Endothelial cell of umbilical vein (primary cell): ENCODE data around the gene CERS6. TPM values are rescaled to one million over a fixed set of nuclear protein-coding genes. Genes with fewer than 3 reads are reported as not detected.

Experiments
- BruUV-seq: library from RNA; stranded (reverse); fragments of 400-500 nt; replicated peaks from 2 replicates; lab custom pipeline; 2021; lab: Mats Ljungman, UMichigan
- CTCF ChIA-PET: fragments of 300-600, 350-600 bp; sonication (Branson Sonifier 250); formaldehyde crosslinking; loops from one replicate; lab custom pipeline; 2021; ENCODE audit warnings: antibody characterized with exemption, inconsistent platforms; lab: Charles Lee
- POLR2A ChIA-PET: fragments of 300-600, 350-600 bp; sonication (Branson Sonifier 250); formaldehyde crosslinking; loops from one replicate; lab custom pipeline; 2021; ENCODE audit warnings: antibody characterized with exemption, inconsistent platforms; lab: Charles Lee
- DNase-seq: peaks from one replicate; pipeline ENCODE4 v3.0.0-alpha.2; 2011; ENCODE audit warnings: low read depth, low spot score
- FAIRE-seq: peaks from 2 replicates; lab custom pipeline; 2011; peaks lifted over from hg19 to GRCh38; lab: Jason Lieb, UNC
- H2AFZ ChIP-seq: 2 replicates; pipeline ENCODE4 v1.6.0; 2012; ENCODE audit warnings: low read depth, low read length, control low read depth, inconsistent platforms
- H3K27ac ChIP-seq: 2 replicates; pipeline ENCODE4 v1.5.1; 2011; ENCODE audit warnings: low read depth, mild to moderate bottlenecking, control low read depth, low read length, moderate library complexity; ENCODE audit not compliant: insufficient read depth
- H3K27me3 ChIP-seq, 2 experiments: 2 replicates each; pipeline versions ENCODE4 v1.6.0 to v1.6.1; 2011; ENCODE audit warnings: low read length in 2 of 2, mixed read lengths in 1 of 2; ENCODE audit not compliant: control insufficient read depth in 2 of 2, insufficient read depth in 2 of 2
- H3K36me3 ChIP-seq, 2 experiments: 2 replicates in 1 of 2; 3 replicates in 1 of 2; pipeline ENCODE4 v1.5.1; 2011; ENCODE audit warnings: low read length in 2 of 2, mild to moderate bottlenecking in 1 of 2, moderate library complexity in 1 of 2; ENCODE audit not compliant: control insufficient read depth in 2 of 2, insufficient read depth in 2 of 2; ENCODE audit errors: extremely low read depth in 1 of 2
- H3K4me1 ChIP-seq: 3 replicates; pipeline ENCODE4 v1.5.1; 2011; ENCODE audit warnings: mild to moderate bottlenecking, low read length; ENCODE audit not compliant: control insufficient read depth, insufficient read depth; ENCODE audit errors: extremely low read depth
- H3K4me2 ChIP-seq: 2 replicates; pipeline ENCODE4 v1.6.1; 2011; ENCODE audit warnings: low read length, control low read depth, mixed read lengths; ENCODE audit not compliant: insufficient read depth
- H3K4me3 ChIP-seq, 3 experiments: fragments of 200-600 bp in 1 of 3; sonication (generic), shearing (Covaris generic) in 1 of 3; replicated peaks in 1 of 3; 2 replicates each; pipeline ENCODE4 v1.5.1; 2011 to 2016; ENCODE audit warnings: control low read depth in 3 of 3, low read length in 3 of 3, mild to moderate bottlenecking in 2 of 3, inconsistent platforms in 1 of 3, low read depth in 1 of 3, moderate library complexity in 1 of 3; ENCODE audit not compliant: insufficient read depth in 1 of 3
- H3K79me2 ChIP-seq: 2 replicates; pipeline ENCODE4 v1.6.0; 2012; ENCODE audit warnings: low read length, inconsistent platforms; ENCODE audit not compliant: control insufficient read depth, insufficient read depth
- H3K9ac ChIP-seq: replicated peaks from 2 replicates; pipeline ENCODE3; 2011; ENCODE audit warnings: low read length, control low read depth; ENCODE audit not compliant: insufficient read depth; ENCODE audit errors: extremely low read depth
- H3K9me1 ChIP-seq: replicated peaks from 3 replicates; pipeline ENCODE4 v1.6.0; 2011; ENCODE audit warnings: mild to moderate bottlenecking, low read length; ENCODE audit not compliant: control insufficient read depth, insufficient read depth; ENCODE audit errors: extremely low read depth
- H3K9me3 ChIP-seq: replicated peaks from 2 replicates; pipeline ENCODE4 v1.5.1; 2012; ENCODE audit warnings: low read length, inconsistent platforms; ENCODE audit not compliant: control insufficient read depth, insufficient read depth
- H4K20me1 ChIP-seq: replicated peaks from 2 replicates; pipeline ENCODE3; 2011; ENCODE audit warnings: mild to moderate bottlenecking, low read length; ENCODE audit not compliant: control insufficient read depth, insufficient read depth; ENCODE audit errors: extremely low read depth
- GATA2 ChIP-seq: IDR thresholded peaks from 2 replicates; pipeline ENCODE4 v1.7.0; 2011; ENCODE audit warnings: low read depth, mild to moderate bottlenecking, moderate library complexity, mixed read lengths, low read length; ENCODE audit not compliant: insufficient read length, insufficient read depth
- JUN ChIP-seq: IDR thresholded peaks from 2 replicates; pipeline ENCODE4 v1.6.1; 2011; ENCODE audit warnings: borderline replicate concordance, low read depth; ENCODE audit not compliant: insufficient read length, insufficient read depth
- MYC ChIP-seq: IDR thresholded peaks from one replicate; pipeline ENCODE4 v1.6.1; 2011; ENCODE audit warnings: mild to moderate bottlenecking, low read depth, low read length
- POLR2A ChIP-seq: IDR thresholded peaks from 2 replicates; pipeline ENCODE4 v1.6.1; 2012; ENCODE audit warnings: low read depth, mild to moderate bottlenecking, control low read depth, low read length
- dilution Hi-C: fragments of 300-500 bp; cut with MboI; formaldehyde crosslinking; loops from one replicate; pipeline ENCODE4 v1.15.0; 2019; ENCODE audit warnings: low sequenced_read_pairs; ENCODE audit not compliant: extremely low pct_ligation_motif_present
- intact Hi-C: fragments of 100-400 bp; cut with micrococcal nuclease; formaldehyde crosslinking; loops from one replicate; pipeline ENCODE4 v1.10.0; 2022
- polyA plus RNA-seq, 4 experiments: library from polyadenylated mRNA; depleted of rRNA in 3 of 4; stranded (reverse) in 3 of 4; unstranded in 1 of 4; fragments of >200 nt; gene quantifications; 2 replicates each; pipeline versions ENCODE4 v1.2.1 to v1.2.3, GENCODE V29; 2011 to 2012; ENCODE audit warnings: missing spikeins in 1 of 4
- total RNA-seq: library from RNA; stranded (reverse); gene quantifications from 2 replicates; pipeline ENCODE4 v1.2.3, GENCODE V29; 2021
- TF ChIP-seq, protein P1 (sequence below), 2 donors: IDR thresholded peaks; 1 replicate in 1 of 2; 2 replicates in 1 of 2; pipeline ENCODE4 v1.5.1; 2011; ENCODE audit warnings: low read length in 2 of 2, mild to moderate bottlenecking in 2 of 2, moderate library complexity in 2 of 2, control low read depth in 1 of 2, inconsistent platforms in 1 of 2, low read depth in 1 of 2; ENCODE audit not compliant: insufficient read depth in 1 of 2; ENCODE audit errors: extremely low read depth in 1 of 2
- TF ChIP-seq, protein P2 (sequence below): IDR thresholded peaks from 2 replicates; pipeline ENCODE4 v1.6.1; 2011; ENCODE audit not compliant: insufficient read depth, insufficient read length

Gene CERS6
- total and polyA plus RNA-seq, 2 donors (not counting 3 experiments of a cell fraction or from before 2014, with no cell fraction given), result 2.7 to 11.7 TPM

DNA sequence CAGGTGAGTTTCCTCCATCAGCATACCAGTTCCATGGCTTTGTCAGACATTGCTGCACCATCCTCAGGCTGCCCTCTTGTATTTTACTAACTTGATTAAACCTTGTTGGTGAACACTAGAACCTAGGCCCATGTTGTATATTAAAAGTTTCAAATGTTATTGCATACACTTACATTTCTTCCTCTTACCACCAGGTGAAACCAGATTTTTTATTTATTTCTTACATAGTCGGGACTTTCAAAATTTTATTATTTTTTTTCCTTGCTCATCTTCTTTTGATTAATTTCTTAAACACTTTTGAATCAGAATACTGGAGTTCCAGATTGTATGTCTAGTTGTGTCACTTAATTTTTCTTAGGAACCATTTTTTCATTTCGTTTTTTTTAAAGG is 5.9 kb downstream of the CERS6 start:
- intact Hi-C loops (no loop called here), dilution Hi-C loops (no loop called here)
- FAIRE-seq (no peak), DNase-seq (no peak)
- Histone ChIP-seq H3K9me1 (no peaks in the 10 kb centered on the region), H3K79me2 (no peaks in the 10 kb centered on the region), H3K9ac (no peak overlapping the region), H2AFZ (no peak overlapping the region), H3K4me2 (no peak overlapping the region), H3K27ac (no peak overlapping the region), H3K9me3 (no peaks in the 10 kb centered on the region), H3K36me3 (no peaks in the 10 kb centered on the region), H3K27me3 (no peaks in the 10 kb centered on the region), H3K4me3 (no peak overlapping the region), H3K4me1 (peaks cover 10% of the 10 kb centered on the region), H4K20me1 (no peaks in the 10 kb centered on the region)
- ChIA-PET POLR2A (no interaction called here), CTCF (no interaction called here)
- TF ChIP-seq JUN (no peak), POLR2A (no peak), MYC (no peak), GATA2 (no peak)
- TF ChIP-seq, protein P1, sequence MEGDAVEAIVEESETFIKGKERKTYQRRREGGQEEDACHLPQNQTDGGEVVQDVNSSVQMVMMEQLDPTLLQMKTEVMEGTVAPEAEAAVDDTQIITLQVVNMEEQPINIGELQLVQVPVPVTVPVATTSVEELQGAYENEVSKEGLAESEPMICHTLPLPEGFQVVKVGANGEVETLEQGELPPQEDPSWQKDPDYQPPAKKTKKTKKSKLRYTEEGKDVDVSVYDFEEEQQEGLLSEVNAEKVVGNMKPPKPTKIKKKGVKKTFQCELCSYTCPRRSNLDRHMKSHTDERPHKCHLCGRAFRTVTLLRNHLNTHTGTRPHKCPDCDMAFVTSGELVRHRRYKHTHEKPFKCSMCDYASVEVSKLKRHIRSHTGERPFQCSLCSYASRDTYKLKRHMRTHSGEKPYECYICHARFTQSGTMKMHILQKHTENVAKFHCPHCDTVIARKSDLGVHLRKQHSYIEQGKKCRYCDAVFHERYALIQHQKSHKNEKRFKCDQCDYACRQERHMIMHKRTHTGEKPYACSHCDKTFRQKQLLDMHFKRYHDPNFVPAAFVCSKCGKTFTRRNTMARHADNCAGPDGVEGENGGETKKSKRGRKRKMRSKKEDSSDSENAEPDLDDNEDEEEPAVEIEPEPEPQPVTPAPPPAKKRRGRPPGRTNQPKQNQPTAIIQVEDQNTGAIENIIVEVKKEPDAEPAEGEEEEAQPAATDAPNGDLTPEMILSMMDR (IDR thresholded peaks at IDR 0.05; ENCODE audit: extremely low read depth in 1 of 2, insufficient read depth in 1 of 2, low read depth in 1 of 2, low read length in 2 of 2), result no peak
- TF ChIP-seq, protein P2, sequence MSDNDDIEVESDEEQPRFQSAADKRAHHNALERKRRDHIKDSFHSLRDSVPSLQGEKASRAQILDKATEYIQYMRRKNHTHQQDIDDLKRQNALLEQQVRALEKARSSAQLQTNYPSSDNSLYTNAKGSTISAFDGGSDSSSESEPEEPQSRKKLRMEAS, result no peak
- no TSS peak for BruUV-seq
